Cardiac fibroblast (primary cell): ENCODE results near the gene TUB.

Experiments used
- DNase-seq, 2 donors: peaks; one replicate each; pipeline versions ENCODE4 v3.0.0 to v3.0.0-alpha.2; 2010; ENCODE audit warnings: low read depth in 2 of 2
- H3K4me3 ChIP-seq, 2 donors: replicated peaks in 1 of 2; 1 replicate in 1 of 2; 2 replicates in 1 of 2; pipeline ENCODE4 v1.5.1; 2011; ENCODE audit warnings: low read depth in 2 of 2, low read length in 2 of 2, mild to moderate bottlenecking in 2 of 2, moderate library complexity in 1 of 2
- CTCF ChIP-seq: IDR thresholded peaks from one replicate; pipeline ENCODE4 v1.5.1; 2011; ENCODE audit warnings: low read depth, mild to moderate bottlenecking, low read length, inconsistent platforms

The TUB gene

GRCh38 chr11:8045839-8046238, 35.2 kb upstream of the TUB start:
- TF ChIP-seq CTCF: no peak
- H3K4me3 ChIP-seq: no peak overlapping the region
- DNase-seq: no peak

GRCh38 chr11:8047382-8047781, 33.6 kb upstream of the TUB start:
- no peak overlapping the region for H3K4me3 ChIP-seq
- TF ChIP-seq CTCF: no peak
- DNase-seq: no peak

GRCh38 chr11:8049084-8049483, 31.9 kb upstream of the TUB start:
- DNase-seq: no peak
- no peak for TF ChIP-seq CTCF
- no peak overlapping the region for H3K4me3 ChIP-seq

GRCh38 chr11:8055091-8055835, 25.7 kb upstream of the TUB start:
- peak; percentile 18 for TF ChIP-seq CTCF
- DNase-seq: no peak
- no peak overlapping the region for H3K4me3 ChIP-seq

- no peak for TF ChIP-seq CTCF
- H3K4me3 ChIP-seq: no peak overlapping the region
- no peak for DNase-seq
Measured at GRCh38 chr11:8055836-8056526, 25.0 kb upstream of the TUB start.

GRCh38 chr11:8056810-8057463, 24.1 kb upstream of the TUB start:
- TF ChIP-seq CTCF: no peak
- DNase-seq: peak; percentile 76 to 92
- H3K4me3 ChIP-seq: no peak overlapping the region
